ENCODE results near the gene ZNF784. TPM values are rescaled to one million over a fixed set of nuclear protein-coding genes. Genes with fewer than 3 reads are reported as not detected.

Gene ZNF784
- total and polyA plus RNA-seq, 9 of the 15 experiments (the other 6 are each of a cell fraction or from before 2014, with no cell fraction given), result 0.14 to 6.1 (median 2.1) TPM

DNA sequence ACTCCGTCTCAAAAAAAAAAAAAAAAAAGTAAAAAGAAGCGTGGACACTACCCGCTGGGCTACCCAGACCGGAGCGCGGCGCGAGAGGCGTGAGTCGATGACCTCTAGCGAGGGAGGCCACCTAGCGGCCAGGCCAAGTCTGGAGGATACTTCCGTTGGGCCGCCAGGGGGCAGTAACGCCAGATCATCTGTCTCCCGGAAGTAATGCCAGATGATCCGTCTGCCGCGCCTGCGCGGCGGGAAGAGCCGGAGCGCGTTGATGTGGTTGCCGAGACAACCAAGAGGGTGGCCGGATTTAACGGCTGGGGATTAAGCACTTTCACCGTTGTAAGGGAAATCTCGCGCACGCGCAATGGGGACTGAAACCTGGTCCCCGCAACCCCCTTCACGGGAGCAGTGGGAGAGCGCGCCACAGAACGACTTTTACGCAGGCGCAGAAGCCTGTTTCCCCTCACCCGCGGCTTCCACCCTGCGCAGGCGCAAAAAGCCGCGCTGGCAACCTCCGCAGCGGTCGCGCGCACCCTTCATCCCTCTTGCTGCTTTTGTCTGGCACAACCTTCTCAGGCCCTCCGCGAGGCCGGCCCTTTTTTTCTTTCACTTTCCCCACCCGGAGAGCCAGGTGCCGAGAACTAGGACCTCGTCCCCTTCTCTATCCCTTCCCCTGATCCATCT is 29.4 kb upstream of the ZNF784 start (continued):
- TF ChIP-seq, protein P1, sequence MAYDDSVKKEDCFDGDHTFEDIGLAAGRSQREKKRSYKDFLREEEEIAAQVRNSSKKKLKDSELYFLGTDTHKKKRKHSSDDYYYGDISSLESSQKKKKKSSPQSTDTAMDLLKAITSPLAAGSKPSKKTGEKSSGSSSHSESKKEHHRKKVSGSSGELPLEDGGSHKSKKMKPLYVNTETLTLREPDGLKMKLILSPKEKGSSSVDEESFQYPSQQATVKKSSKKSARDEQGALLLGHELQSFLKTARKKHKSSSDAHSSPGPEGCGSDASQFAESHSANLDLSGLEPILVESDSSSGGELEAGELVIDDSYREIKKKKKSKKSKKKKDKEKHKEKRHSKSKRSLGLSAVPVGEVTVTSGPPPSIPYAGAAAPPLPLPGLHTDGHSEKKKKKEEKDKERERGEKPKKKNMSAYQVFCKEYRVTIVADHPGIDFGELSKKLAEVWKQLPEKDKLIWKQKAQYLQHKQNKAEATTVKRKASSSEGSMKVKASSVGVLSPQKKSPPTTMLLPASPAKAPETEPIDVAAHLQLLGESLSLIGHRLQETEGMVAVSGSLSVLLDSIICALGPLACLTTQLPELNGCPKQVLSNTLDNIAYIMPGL (CRISPR knock-in tag; IDR thresholded peaks at IDR 0.05), result peak; percentile 93; the same call in 1 of the 2 replicates
- TF ChIP-seq ARID2 (IDR thresholded peaks at IDR 0.05) (0 out of 2 replicates have a peak, but pooled peaks have one; percentile 9), TFAM (CRISPR knock-in tag; conservative IDR thresholded peaks at IDR 0.05) (no peak), HDAC3 (IDR thresholded peaks at IDR 0.05; ENCODE audit: borderline replicate concordance, partially characterized antibody) (no peak), FOXM1 (IDR thresholded peaks at IDR 0.05; ENCODE audit: low read depth) (peak; percentile 34; the same call in 1 of the 2 replicates), FOXM1 (CRISPR knock-in tag; IDR thresholded peaks at IDR 0.05; ENCODE audit: low read depth) (no peak), ZNF668 (CRISPR knock-in tag; IDR thresholded peaks at IDR 0.05) (no peak), U2AF2 (optimal IDR thresholded peaks at IDR 0.05; ENCODE audit: low read depth, low read length) (no peak), BCL6 (CRISPR knock-in tag; IDR thresholded peaks at IDR 0.05) (no peak), XRCC4 (IDR thresholded peaks at IDR 0.05; ENCODE audit: extremely low read depth, insufficient read depth, insufficient read length) (no peak), PCBP2 (IDR thresholded peaks at IDR 0.05; ENCODE audit: low read depth, low read length, poor library complexity, severe bottlenecking) (no peak), MIER1 (IDR thresholded peaks at IDR 0.05; ENCODE audit: low read depth) (no peak), GABPB2 (CRISPR knock-in tag; conservative IDR thresholded peaks at IDR 0.05) (no peak), TOE1 (IDR thresholded peaks at IDR 0.05; ENCODE audit: borderline replicate concordance) (no peak), TOE1 (CRISPR knock-in tag; IDR thresholded peaks at IDR 0.05; ENCODE audit: borderline replicate concordance, low read depth) (0 out of 2 replicates have a peak, but pooled peaks have one; percentile 46), ZFP36 (IDR thresholded peaks at IDR 0.05; ENCODE audit: low read depth, low read length, partially characterized antibody) (no peak), BACH1 (tag; IDR thresholded peaks at IDR 0.05) (no peak), ZNF354B (CRISPR knock-in tag; IDR thresholded peaks at IDR 0.05) (no peak), ZNF217 (CRISPR knock-in tag; IDR thresholded peaks at IDR 0.05) (no peak), SMAD3 (CRISPR knock-in tag; conservative IDR thresholded peaks at IDR 0.05) (no peak), ZNF77 (CRISPR knock-in tag; IDR thresholded peaks at IDR 0.05) (no peak), SIN3A (IDR thresholded peaks at IDR 0.05; ENCODE audit: borderline replicate concordance in 2 of 2, control insufficient read depth in 1 of 2, low read depth in 2 of 2, low read length in 2 of 2) (peak; percentile 34 to 72; a peak in 2 of 4 replicates), WHSC1 (IDR thresholded peaks at IDR 0.05; ENCODE audit: low read length) (no peak), FOXJ3 (CRISPR knock-in tag; IDR thresholded peaks at IDR 0.05) (no peak)
- TF ChIP-seq, protein P2, sequence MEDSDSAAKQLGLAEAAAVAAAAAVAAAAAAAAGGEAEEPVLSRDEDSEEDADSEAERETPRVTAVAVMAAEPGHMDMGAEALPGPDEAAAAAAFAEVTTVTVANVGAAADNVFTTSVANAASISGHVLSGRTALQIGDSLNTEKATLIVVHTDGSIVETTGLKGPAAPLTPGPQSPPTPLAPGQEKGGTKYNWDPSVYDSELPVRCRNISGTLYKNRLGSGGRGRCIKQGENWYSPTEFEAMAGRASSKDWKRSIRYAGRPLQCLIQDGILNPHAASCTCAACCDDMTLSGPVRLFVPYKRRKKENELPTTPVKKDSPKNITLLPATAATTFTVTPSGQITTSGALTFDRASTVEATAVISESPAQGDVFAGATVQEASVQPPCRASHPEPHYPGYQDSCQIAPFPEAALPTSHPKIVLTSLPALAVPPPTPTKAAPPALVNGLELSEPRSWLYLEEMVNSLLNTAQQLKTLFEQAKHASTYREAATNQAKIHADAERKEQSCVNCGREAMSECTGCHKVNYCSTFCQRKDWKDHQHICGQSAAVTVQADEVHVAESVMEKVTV (CRISPR knock-in tag; IDR thresholded peaks at IDR 0.05), result no peak; the same call in 1 of the 2 replicates
- TF ChIP-seq, protein P3, sequence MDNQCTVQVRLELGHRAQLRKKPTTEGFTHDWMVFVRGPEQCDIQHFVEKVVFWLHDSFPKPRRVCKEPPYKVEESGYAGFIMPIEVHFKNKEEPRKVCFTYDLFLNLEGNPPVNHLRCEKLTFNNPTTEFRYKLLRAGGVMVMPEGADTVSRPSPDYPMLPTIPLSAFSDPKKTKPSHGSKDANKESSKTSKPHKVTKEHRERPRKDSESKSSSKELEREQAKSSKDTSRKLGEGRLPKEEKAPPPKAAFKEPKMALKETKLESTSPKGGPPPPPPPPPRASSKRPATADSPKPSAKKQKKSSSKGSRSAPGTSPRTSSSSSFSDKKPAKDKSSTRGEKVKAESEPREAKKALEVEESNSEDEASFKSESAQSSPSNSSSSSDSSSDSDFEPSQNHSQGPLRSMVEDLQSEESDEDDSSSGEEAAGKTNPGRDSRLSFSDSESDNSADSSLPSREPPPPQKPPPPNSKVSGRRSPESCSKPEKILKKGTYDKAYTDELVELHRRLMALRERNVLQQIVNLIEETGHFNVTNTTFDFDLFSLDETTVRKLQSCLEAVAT (IDR thresholded peaks at IDR 0.05), result peak in 1 of 2 experiments; percentile 98; a peak in 2 of 4 replicates

All from K562 (cell line).